NAMALWA (cell line): Measurements from ENCODE around the gene SFSWAP.
"Not testable (repeated sequence)": the region's sequence is repeated elsewhere in the genome, so short reads cannot be mapped to it uniquely, and the experiment has no call there.

Experiments used
- DNase-seq: peaks from one replicate; pipeline ENCODE4 v3.0.0-alpha.2; 2015; ENCODE audit warnings: low spot score

The SFSWAP gene

GRCh38 chr12:131761638-131762037 is 50.7 kb downstream of the SFSWAP start:
- no peak for DNase-seq

- no peak for DNase-seq
These were observed 53.8 kb downstream of the SFSWAP start for GRCh38 chr12:131764738-131765137.

- DNase-seq = no peak
These were observed 55.1 kb downstream of the SFSWAP start for GRCh38 chr12:131765961-131766360.

GRCh38 chr12:131766382-131767107 is 55.7 kb downstream of the SFSWAP start:
- no peak for DNase-seq

- no peak for DNase-seq
These were observed 59.2 kb downstream of the SFSWAP start for GRCh38 chr12:131770120-131770519.

- DNase-seq = no peak
These were observed 61.1 kb downstream of the SFSWAP start for GRCh38 chr12:131771965-131772364.

GRCh38 chr12:131773582-131774221 is 62.8 kb downstream of the SFSWAP start:
- DNase-seq = peak; percentile 68

GRCh38 chr12:131774576-131775391 is 63.9 kb downstream of the SFSWAP start:
- DNase-seq = no peak

- DNase-seq = no peak
These were observed 64.7 kb downstream of the SFSWAP start for GRCh38 chr12:131775392-131776236.

GRCh38 chr12:131776237-131776889 is 65.5 kb downstream of the SFSWAP start:
- no peak for DNase-seq

GRCh38 chr12:131777269-131777668 is 66.4 kb downstream of the SFSWAP start:
- not testable (repeated sequence) for DNase-seq

GRCh38 chr12:131779027-131779426 is 68.1 kb downstream of the SFSWAP start:
- DNase-seq = no peak

GRCh38 chr12:131782061-131782460 is 71.2 kb downstream of the SFSWAP start:
- no peak for DNase-seq

GRCh38 chr12:131783915-131784541 is 73.1 kb downstream of the SFSWAP start:
- DNase-seq = no peak

GRCh38 chr12:131784909-131785762 is 74.2 kb downstream of the SFSWAP start:
- no peak for DNase-seq

GRCh38 chr12:131785763-131786330 is 75.0 kb downstream of the SFSWAP start:
- DNase-seq = no peak

- DNase-seq = no peak
These were observed 75.4 kb downstream of the SFSWAP start for GRCh38 chr12:131786331-131786730.

- DNase-seq = no peak
These were observed 76.3 kb downstream of the SFSWAP start for GRCh38 chr12:131787143-131787660.

GRCh38 chr12:131788070-131788469 is 77.2 kb downstream of the SFSWAP start:
- DNase-seq = no peak
